Uterus (tissue), 4 donors: Measurements from ENCODE around the gene TRIM58. TPM values are rescaled to one million over a fixed set of nuclear protein-coding genes. Genes with fewer than 3 reads are reported as not detected.

Experiments
- DNase-seq, 2 donors: peaks; one replicate each; pipeline ENCODE4 v3.0.0-alpha.2; 2019 to 2020
- H3K27ac ChIP-seq, 2 donors: fragments of 200-600 bp; sonication (generic); 1 replicate in 1 of 2; 2 replicates in 1 of 2; pipeline ENCODE4 v1.5.1; 2016 to 2018
- H3K27me3 ChIP-seq, 2 donors: fragments of 200-600 bp; sonication (generic); one replicate each; pipeline ENCODE4 v1.5.1; 2018 to 2019; ENCODE audit warnings: control low read depth in 1 of 2
- H3K36me3 ChIP-seq, 2 donors: fragments of 200-600 bp; sonication (generic); one replicate each; pipeline ENCODE4 v1.5.1; 2019; ENCODE audit warnings: control low read depth in 1 of 2
- H3K4me1 ChIP-seq, 2 donors: fragments of 200-600 bp; sonication (generic); one replicate each; pipeline ENCODE4 v1.5.1; 2018 to 2019; ENCODE audit warnings: control low read depth in 1 of 2
- H3K4me3 ChIP-seq, 2 donors: fragments of 200-600 bp; sonication (generic); 1 replicate in 1 of 2; 2 replicates in 1 of 2; pipeline ENCODE4 v1.5.1; 2018 to 2019; ENCODE audit warnings: mild to moderate bottlenecking in 1 of 2
- H3K9me3 ChIP-seq, 2 donors: fragments of 200-600 bp; sonication (generic); one replicate each; pipeline ENCODE4 v1.5.1; 2019; ENCODE audit warnings: control low read depth in 1 of 2
- POLR2A ChIP-seq, 2 donors: fragments of 450-650 bp; IDR thresholded peaks; one replicate each; pipeline ENCODE4 v1.6.1; 2016; ENCODE audit warnings: antibody characterized with exemption in 2 of 2, mild to moderate bottlenecking in 1 of 2, moderate library complexity in 1 of 2
- intact Hi-C: fragments of 100-400 bp; cut with DNase I; formaldehyde crosslinking; loops from one replicate; pipeline ENCODE4 v1.15.1; 2023; ENCODE audit warnings: low total_unique reads
- total RNA-seq, 4 donors: library from RNA; depleted of rRNA in 3 of 4; stranded (reverse); fragments of >200 nt in 3 of 4; gene quantifications; one replicate each; pipeline versions ENCODE4 v1.1.0 to v1.2.4, GENCODE V29; 2014 to 2023
- TF ChIP-seq, protein P1 (sequence below), 4 experiments: fragments of 200-600 bp in 2 of 4; fragments of 450-650 bp in 2 of 4; sonication (generic) in 2 of 4; IDR thresholded peaks; one replicate each; pipeline ENCODE4 v1.5.1; 2016 to 2019; ENCODE audit warnings: antibody characterized with exemption in 4 of 4, mild to moderate bottlenecking in 2 of 4, moderate library complexity in 1 of 4
- donor health status: DM: yes; HTN: yes; CAD: no.

TRIM58 gene
- total RNA-seq, 4 donors from 2014 or later: 0.88 to 10.3 (median 2.1) TPM

DNA sequence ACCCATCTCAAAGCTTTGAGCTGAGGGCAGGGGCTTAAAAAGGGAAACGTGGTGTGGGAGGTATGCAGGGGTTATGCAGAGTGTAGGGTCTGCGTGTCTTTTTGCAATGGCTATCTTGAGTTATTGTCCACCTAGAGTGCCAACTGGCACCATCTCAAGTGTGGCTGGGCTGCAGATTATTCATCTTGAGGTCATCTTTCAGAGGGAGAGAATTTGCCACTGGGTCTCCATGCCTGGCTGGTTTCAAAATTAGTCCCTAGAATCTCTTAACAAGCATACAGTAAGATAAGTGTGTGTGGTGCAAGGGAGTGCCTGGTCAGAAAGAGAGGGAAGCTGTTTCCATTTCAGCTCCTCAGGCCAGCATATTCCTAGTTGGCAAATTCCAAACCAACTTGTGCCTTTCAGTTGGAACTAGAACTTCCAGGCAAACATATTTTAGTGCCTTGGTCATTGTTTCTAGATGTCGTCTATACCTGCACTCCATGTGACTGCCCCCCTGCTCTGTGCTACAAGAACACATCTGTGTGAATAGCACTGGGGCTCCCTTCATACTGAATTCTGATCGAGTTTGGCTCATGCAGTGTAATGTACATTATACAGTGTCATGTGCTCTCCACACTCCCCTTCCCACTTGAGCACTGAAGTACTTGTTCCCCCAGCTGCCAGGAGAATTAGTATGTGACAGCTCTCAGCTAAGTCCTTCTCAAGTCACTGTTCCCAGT is 58.1 kb downstream of the TRIM58 start:
- DNase-seq: no peak
- Histone ChIP-seq H3K4me1 (no peaks in the 10 kb centered on the region), H3K9me3 (no peaks in the 10 kb centered on the region), H3K36me3 (no peaks in the 10 kb centered on the region), H3K27me3 (no peaks in the 10 kb centered on the region), H3K4me3 (no peak overlapping the region), H3K27ac (no peak overlapping the region)
- intact Hi-C loops: no loop called here
- TF ChIP-seq POLR2A (IDR thresholded peaks at IDR 0.05): no peak
- TF ChIP-seq, protein P1, sequence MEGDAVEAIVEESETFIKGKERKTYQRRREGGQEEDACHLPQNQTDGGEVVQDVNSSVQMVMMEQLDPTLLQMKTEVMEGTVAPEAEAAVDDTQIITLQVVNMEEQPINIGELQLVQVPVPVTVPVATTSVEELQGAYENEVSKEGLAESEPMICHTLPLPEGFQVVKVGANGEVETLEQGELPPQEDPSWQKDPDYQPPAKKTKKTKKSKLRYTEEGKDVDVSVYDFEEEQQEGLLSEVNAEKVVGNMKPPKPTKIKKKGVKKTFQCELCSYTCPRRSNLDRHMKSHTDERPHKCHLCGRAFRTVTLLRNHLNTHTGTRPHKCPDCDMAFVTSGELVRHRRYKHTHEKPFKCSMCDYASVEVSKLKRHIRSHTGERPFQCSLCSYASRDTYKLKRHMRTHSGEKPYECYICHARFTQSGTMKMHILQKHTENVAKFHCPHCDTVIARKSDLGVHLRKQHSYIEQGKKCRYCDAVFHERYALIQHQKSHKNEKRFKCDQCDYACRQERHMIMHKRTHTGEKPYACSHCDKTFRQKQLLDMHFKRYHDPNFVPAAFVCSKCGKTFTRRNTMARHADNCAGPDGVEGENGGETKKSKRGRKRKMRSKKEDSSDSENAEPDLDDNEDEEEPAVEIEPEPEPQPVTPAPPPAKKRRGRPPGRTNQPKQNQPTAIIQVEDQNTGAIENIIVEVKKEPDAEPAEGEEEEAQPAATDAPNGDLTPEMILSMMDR (IDR thresholded peaks at IDR 0.05): no peak

DNA sequence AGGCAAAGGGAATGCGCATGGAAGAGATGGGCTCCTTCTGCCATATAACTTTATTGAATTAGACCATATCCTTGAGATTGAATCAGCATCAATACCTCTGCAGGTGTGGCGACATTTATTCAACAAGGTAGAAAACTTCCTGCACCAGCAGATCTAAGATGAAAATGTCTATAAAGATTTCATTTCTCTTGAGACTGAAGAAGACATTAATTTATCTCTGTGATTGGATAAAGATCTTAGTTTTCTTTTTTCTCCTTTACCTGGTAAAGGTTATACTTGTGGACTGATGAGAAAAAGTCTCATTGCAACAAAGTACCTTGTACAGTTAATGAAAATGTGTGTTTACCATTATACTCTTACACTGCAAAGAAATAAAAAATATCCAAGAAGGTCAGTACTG is 63.0 kb downstream of the TRIM58 start, which contains the start of gene OR2T8:
TSS of gene OR2T8 (plus strand) at position 301 of the 400 bp plus-strand sequence. CDS start 766 bp downstream, outside the sequence.
- no peak within 1 kb of the TSS for H3K4me3 ChIP-seq
- intact Hi-C loops: no loop called here
- no peaks in the 10 kb centered on the region for H3K36me3 ChIP-seq
- DNase-seq: no peak
- H3K27me3 ChIP-seq: no peaks in the 10 kb centered on the region
- H3K27ac ChIP-seq: no peak within 1 kb of the TSS
- no peaks in the 10 kb centered on the region for H3K4me1 ChIP-seq
- TF ChIP-seq, protein P1 (IDR thresholded peaks at IDR 0.05): no peak
- no peak for TF ChIP-seq POLR2A (IDR thresholded peaks at IDR 0.05)
- H3K9me3 ChIP-seq: no peaks in the 10 kb centered on the region

- TF ChIP-seq, protein P1 (IDR thresholded peaks at IDR 0.05): no peak
- TF ChIP-seq POLR2A (IDR thresholded peaks at IDR 0.05): no peak
- no peak for DNase-seq
- Histone ChIP-seq H3K9me3 (no peaks in the 10 kb centered on the region), H3K4me3 (no peak overlapping the region), H3K36me3 (no peaks in the 10 kb centered on the region), H3K27ac (no peak overlapping the region), H3K4me1 (no peaks in the 10 kb centered on the region), H3K27me3 (no peaks in the 10 kb centered on the region)
- intact Hi-C loops: no loop called here
Observed at GRCh38 chr1:247923941-247924340, 67.0 kb downstream of the TRIM58 start.

DNA sequence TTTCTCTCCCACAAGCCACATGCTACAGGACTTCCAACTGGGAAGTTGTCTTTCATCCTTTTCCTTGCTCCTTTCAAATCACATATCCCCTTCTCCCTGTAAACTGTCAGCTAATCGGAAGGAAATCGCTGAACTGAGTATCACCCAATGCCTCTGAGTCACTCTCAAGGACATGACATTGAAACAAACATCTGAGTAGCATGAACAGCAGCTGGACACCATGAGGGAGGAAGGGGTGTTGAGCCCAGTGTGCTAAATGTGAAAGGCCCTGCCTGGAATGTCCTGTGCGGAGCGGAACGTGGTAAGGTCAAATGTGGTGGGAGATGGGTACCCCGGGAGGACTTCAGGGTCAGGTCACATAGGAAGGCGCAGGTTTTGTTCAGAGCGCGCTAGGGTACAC is 67.9 kb downstream of the TRIM58 start, which contains the start of gene OR2AJ1:
TSS of gene OR2AJ1 (plus strand) at position 22 of the 400 bp plus-strand sequence. CDS start 8,880 bp downstream, outside the sequence.
- intact Hi-C loops: no loop called here
- TF ChIP-seq, protein P1 (IDR thresholded peaks at IDR 0.05): no peak
- no peak for TF ChIP-seq POLR2A (IDR thresholded peaks at IDR 0.05)

More for the DNA sequence above, 67.9 kb downstream of the TRIM58 start, which contains the start of gene OR2AJ1:
- Histone ChIP-seq H3K27me3 (no peaks in the 10 kb centered on the region), H3K4me3 (no peak within 1 kb of the TSS), H3K4me1 (no peaks in the 10 kb centered on the region), H3K9me3 (no peaks in the 10 kb centered on the region), H3K27ac (no peak within 1 kb of the TSS), H3K36me3 (no peaks in the 10 kb centered on the region)
- no peak for DNase-seq

Other genes starting within 250 kb of the TRIM58 start
- gene OR13G1, start 177.4 kb upstream of the TRIM58 start, total RNA-seq: not detected
- gene OR6F1, start 140.5 kb upstream of the TRIM58 start, total RNA-seq: not detected
- not detected for gene OR14K1, start 118.6 kb upstream of the TRIM58 start, total RNA-seq
- gene OR14A2, start 109.0 kb upstream of the TRIM58 start, total RNA-seq: not detected
- gene OR1C1, start 96.6 kb upstream of the TRIM58 start, total RNA-seq: not detected
- not detected for gene OR14A16, start 33.1 kb upstream of the TRIM58 start, total RNA-seq
- gene OR11L1, start 15.3 kb upstream of the TRIM58 start, total RNA-seq: not detected
- under 1 TPM in 1 of 4 donors, not detected in 3; 0.49 TPM for gene OR2W3, start 38.4 kb downstream of the TRIM58 start, total RNA-seq
- gene OR2T8, start 63.1 kb downstream of the TRIM58 start, total RNA-seq: under 1 TPM in 1 of 4 donors, not detected in 3; 0.40 TPM
- gene OR2AJ1, start 67.7 kb downstream of the TRIM58 start, total RNA-seq: not detected
- gene OR2L8, start 91.7 kb downstream of the TRIM58 start, total RNA-seq: not detected
- gene OR2AK2, start 108.0 kb downstream of the TRIM58 start, total RNA-seq: not detected
- under 1 TPM in 1 of 4 donors, not detected in 3; 0.14 TPM for gene OR2L5, start 156.5 kb downstream of the TRIM58 start, total RNA-seq
- gene OR2L2, start 172.9 kb downstream of the TRIM58 start, total RNA-seq: under 1 TPM in 1 of 4 donors, not detected in 3; 0.30 TPM
- gene OR2L3, start 189.6 kb downstream of the TRIM58 start, total RNA-seq: under 1 TPM in 1 of 4 donors, not detected in 3; 0.15 TPM
- under 1 TPM in 1 of 4 donors, not detected in 3; 0.21 TPM for gene OR2L13, start 238.0 kb downstream of the TRIM58 start, total RNA-seq